Measurements from ENCODE around the gene CARD11.

DNA sequence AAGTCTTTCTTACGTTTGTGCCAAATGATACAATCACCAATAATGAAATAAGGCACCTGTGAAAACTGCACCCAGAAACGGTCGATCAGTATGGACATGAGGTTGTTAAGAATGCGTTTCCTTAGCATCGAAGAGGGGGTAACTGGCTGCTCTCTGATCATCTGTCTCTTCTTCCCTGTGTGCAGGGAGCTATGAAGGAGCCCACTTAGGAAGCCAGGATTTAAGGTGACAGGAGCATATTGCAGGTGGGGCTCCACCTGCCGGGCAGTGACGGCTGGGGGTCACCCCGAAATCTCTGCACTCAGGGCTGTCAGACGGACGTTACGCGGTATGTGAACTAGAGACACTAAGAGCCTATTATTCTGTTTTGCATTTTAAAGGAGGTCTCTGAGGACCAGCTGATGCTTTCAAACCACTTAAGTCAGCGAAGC lies 64.5 kb downstream of the CARD11 start:
- no peak for TF ChIP-seq POLR2A (IDR thresholded peaks at IDR 0.05)
- TF ChIP-seq, protein P1, sequence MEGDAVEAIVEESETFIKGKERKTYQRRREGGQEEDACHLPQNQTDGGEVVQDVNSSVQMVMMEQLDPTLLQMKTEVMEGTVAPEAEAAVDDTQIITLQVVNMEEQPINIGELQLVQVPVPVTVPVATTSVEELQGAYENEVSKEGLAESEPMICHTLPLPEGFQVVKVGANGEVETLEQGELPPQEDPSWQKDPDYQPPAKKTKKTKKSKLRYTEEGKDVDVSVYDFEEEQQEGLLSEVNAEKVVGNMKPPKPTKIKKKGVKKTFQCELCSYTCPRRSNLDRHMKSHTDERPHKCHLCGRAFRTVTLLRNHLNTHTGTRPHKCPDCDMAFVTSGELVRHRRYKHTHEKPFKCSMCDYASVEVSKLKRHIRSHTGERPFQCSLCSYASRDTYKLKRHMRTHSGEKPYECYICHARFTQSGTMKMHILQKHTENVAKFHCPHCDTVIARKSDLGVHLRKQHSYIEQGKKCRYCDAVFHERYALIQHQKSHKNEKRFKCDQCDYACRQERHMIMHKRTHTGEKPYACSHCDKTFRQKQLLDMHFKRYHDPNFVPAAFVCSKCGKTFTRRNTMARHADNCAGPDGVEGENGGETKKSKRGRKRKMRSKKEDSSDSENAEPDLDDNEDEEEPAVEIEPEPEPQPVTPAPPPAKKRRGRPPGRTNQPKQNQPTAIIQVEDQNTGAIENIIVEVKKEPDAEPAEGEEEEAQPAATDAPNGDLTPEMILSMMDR (IDR thresholded peaks at IDR 0.05) = no peak
- no peak for TF ChIP-seq POLR2AphosphoS5 (IDR thresholded peaks at IDR 0.05)

Measured in suprapubic skin (tissue), 4 donors.